A549 treated with ZK216348 at 1 μM for 4 hours (cell line): Measurements from ENCODE around the gene STK24. TPM values are rescaled to one million over a fixed set of nuclear protein-coding genes. Genes with fewer than 3 reads are reported as not detected.

Experiments used
- total RNA-seq: library from RNA; stranded (reverse); fragments of 200-300 nt; extraction: Qiagen RNA extraction; gene quantifications from 5 replicates; pipeline ENCODE4 v1.2.3, GENCODE V29; 2022; ENCODE audit warnings: low read depth

STK24 gene
- 47.3 to 70.2 TPM (median 55.1 TPM) in 5 replicates for total RNA-seq

GRCh38 chr13:98576963-98577835 lies at the start of gene STK24:
STK24 (minus strand) TSS chr13:98577107; CDS start chr13:98576786, 321 bp downstream.

Other genes starting within 250 kb of the STK24 start
- gene SLC15A1, start 175.6 kb upstream of the STK24 start, total RNA-seq: 0.05 TPM in 1 of 5 replicates, not detected in the others